ENCODE measurements around the gene TXLNA. TPM values are rescaled to one million over a fixed set of nuclear protein-coding genes. Genes with fewer than 3 reads are reported as not detected.
A peak's percentile ranks its signal among the peaks of the same experiment; 100 is the strongest.

Gene TXLNA
- total RNA-seq, 4 donors from 2014 or later: 34.5 to 54.0 (median 40.7) TPM

GRCh38 chr1:32198237-32199042 is 19.0 kb downstream of the TXLNA start:
- TF ChIP-seq POLR2A (IDR thresholded peaks at IDR 0.05): no peak
- no peak for TF ChIP-seq CTCF (IDR thresholded peaks at IDR 0.05)
- no peaks in the 10 kb centered on the region for H3K27me3 ChIP-seq
- intact Hi-C loops (cut with DNase I): no loop called here
- peaks cover 7 to 40% (median 24%) of the 10 kb centered on the region in 3 donors for H3K4me1 ChIP-seq
- H3K9me3 ChIP-seq: no peaks in the 10 kb centered on the region
- H3K36me3 ChIP-seq: peaks cover 29 to 51% (median 33%) of the 10 kb centered on the region in 3 donors
- H3K27ac ChIP-seq: no peak overlapping the region
- no peak overlapping the region for H3K4me3 ChIP-seq
- WGBS, 2 donors: 75% methylated on average over 3 of the region's 3 CpGs
- no peak for DNase-seq

- intact Hi-C loops (cut with DNase I): no loop called here
- H3K9me3 ChIP-seq: no peaks in the 10 kb centered on the region
- DNase-seq: no peak
- peaks cover 21 to 43% (median 27%) of the 10 kb centered on the region in 3 donors for H3K36me3 ChIP-seq
- no peak overlapping the region for H3K4me3 ChIP-seq
- no peak for TF ChIP-seq CTCF (IDR thresholded peaks at IDR 0.05)
- TF ChIP-seq POLR2A (IDR thresholded peaks at IDR 0.05): no peak
- no peaks in the 10 kb centered on the region for H3K27me3 ChIP-seq
- WGBS, 2 donors: no CpG with 5 or more reads among the region's 4 CpGs
- peaks cover 7 to 40% (median 24%) of the 10 kb centered on the region in 3 donors for H3K4me1 ChIP-seq
- H3K27ac ChIP-seq: peak overlapping the region in 3 of 4 donors; percentile 83 to 91 (median 87)
Observed at GRCh38 chr1:32199043-32199716, 19.7 kb downstream of the TXLNA start.

GRCh38 chr1:32199717-32200072 is 20.2 kb downstream of the TXLNA start:
- H3K9me3 ChIP-seq: no peaks in the 10 kb centered on the region
- H3K27ac ChIP-seq: peak overlapping the region; percentile 74 to 91 (median 85)
- peaks cover 7 to 44% (median 25%) of the 10 kb centered on the region in 3 donors for H3K4me1 ChIP-seq
- intact Hi-C loops (cut with DNase I): no loop called here
- 20 to 24% methylated on average over 2 to 4 of the region's 6 CpGs for WGBS, 2 donors
- DNase-seq: no peak
- H3K36me3 ChIP-seq: peaks cover 18 to 38% (median 22%) of the 10 kb centered on the region in 3 donors
- TF ChIP-seq POLR2A (IDR thresholded peaks at IDR 0.05) (no peak), CTCF (IDR thresholded peaks at IDR 0.05) (no peak)
- H3K4me3 ChIP-seq: peak overlapping the region in 2 of 4 donors; percentile 64 to 88
- no peaks in the 10 kb centered on the region for H3K27me3 ChIP-seq

- 0 to 2% methylated on average over 9 of the region's 34 CpGs for WGBS, 2 donors
Observed at GRCh38 chr1:32200226-32201010, 20.9 kb downstream of the TXLNA start, which contains the start of gene CCDC28B. CCDC28B (plus strand) TSS chr1:32200595; CDS start chr1:32201936, 1,341 bp downstream.

More at GRCh38 chr1:32200226-32201010, 20.9 kb downstream of the TXLNA start, which contains the start of gene CCDC28B:
- H3K4me3 ChIP-seq: peak within 1 kb of the TSS; percentile 52 to 88 (median 63)
- H3K27ac ChIP-seq: peak within 1 kb of the TSS; percentile 74 to 91 (median 85)
- no peaks in the 10 kb centered on the region for H3K27me3 ChIP-seq
- H3K9me3 ChIP-seq: no peaks in the 10 kb centered on the region
- intact Hi-C loops (cut with DNase I): no loop called here
- no peak for DNase-seq
- H3K4me1 ChIP-seq: peaks cover 7 to 51% (median 31%) of the 10 kb centered on the region in 3 donors
- H3K36me3 ChIP-seq: peaks cover 10 to 31% (median 15%) of the 10 kb centered on the region in 3 donors
- TF ChIP-seq CTCF (IDR thresholded peaks at IDR 0.05) (no peak), POLR2A (IDR thresholded peaks at IDR 0.05) (peak in 1 of 4 donors; percentile 5)

Measured in esophagus squamous epithelium (tissue), 5 donors.